Stimulated activated CD8-positive, alpha-beta memory T cell treated with anti-CD3 and anti-CD28 coated beads, Interleukin-15, amount 100 ng/mL, for 48 hours (primary cell): Measurements from ENCODE around the gene PWP2.

Source experiments
- DNase-seq, 2 donors: peaks; one replicate each; pipeline ENCODE4 v3.0.0-alpha.2; 2020; ENCODE audit warnings: low read depth in 2 of 2

Gene PWP2

DNA sequence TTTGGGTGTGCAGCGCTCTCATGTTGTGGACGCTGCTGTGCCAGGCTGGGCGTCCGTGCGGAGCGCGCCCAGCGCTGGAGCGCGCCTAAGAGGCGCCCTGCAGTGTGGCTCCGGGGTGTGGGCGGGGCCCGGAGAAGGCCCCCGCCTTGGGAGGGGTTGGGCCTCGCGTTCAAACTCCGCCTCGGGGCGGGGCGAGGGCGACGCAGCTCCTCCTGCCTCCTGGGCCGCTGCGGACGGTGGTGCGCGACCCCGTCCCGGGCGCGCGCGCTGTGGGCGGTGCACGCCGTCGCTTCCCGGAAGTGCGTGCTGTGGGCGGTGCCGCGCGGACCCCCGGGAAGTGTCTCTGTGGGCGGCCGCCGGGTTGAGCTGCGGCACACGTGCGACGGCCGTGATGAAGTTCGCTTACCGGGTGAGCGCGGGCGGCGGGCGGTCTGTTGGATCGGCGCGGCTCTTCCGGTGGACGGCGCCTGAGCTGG, at the start of gene PWP2:
PWP2 (plus strand) TSS at position 374 of the 476 bp plus-strand sequence; CDS start at position 392, 18 bp downstream.
- DNase-seq, result peak in 1 of 2 donors; percentile 56

DNA sequence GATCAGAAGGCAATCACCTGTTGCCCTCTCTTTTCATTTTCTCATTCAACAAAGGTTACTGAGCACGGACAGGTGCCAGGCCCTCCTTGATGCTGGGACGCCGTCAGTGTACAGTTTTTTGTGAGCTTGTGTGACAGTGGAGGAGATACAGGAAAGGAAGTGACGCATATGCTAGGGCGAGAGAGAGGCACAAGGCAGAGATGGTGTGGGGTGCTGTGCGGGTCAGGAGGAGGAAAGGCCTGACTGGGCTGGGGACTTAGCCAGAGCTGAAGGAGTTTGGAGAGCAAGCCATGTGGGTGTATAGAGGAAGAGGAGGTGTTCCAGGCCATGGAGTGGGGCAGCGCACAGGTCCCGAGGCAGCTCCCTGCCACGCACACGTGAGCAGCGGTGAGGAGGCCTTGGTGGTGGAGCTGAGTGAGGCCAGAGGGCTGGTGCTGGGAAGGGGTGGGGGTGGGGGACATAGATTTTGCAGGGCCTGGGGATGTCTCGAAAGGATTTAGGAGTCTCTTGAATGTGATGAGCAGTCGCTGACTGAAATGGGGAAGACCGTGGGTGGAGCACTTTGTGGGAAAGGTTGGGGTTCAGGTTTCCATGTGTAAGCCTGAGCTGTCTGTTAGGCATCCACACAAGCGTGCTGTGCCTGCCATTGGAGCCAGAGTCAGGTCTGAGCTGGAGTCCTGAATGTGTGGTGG, 49.1 kb upstream of the PWP2 start:
- peak in 1 of 2 donors; percentile 60 for DNase-seq

DNA sequence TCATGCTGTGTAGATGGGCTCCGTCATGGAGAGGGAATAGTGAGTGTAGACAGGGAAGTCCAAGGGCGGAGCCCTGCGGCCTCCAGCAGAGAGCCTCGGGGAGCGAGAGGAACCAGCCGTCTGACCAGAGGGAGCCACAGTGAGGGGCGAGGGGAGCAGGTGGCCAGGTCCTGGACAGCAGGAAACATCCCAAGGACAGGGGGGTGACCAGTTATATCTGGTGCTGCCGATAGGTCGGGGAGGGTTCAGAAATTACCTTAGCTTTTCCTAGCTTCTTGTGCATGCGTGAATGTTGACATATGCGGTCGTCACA, 48.6 kb upstream of the PWP2 start:
- DNase-seq, result no peak

DNA sequence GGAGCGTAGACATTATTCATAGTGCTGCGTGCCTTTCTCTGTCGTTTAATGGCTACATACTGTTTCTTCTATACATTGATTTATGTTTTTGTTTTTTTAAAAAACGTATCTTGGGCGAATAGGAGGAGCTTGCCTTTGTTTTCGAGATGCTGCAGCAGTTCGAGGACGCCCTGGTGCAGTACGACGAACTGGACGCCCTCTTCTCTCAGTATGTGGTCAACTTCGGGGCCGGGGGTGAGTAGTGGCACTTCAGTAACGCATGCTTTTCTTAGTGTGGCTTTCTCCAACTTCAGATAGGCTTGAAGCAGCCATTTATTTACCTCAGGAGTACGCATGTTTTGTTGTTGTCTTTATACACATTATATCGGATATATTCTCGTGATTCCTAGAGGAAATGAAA, 48.2 kb upstream of the PWP2 start:
- no peak for DNase-seq

GRCh38 chr21:44059710-44060109, 47.5 kb upstream of the PWP2 start:
- DNase-seq, result no peak

DNA sequence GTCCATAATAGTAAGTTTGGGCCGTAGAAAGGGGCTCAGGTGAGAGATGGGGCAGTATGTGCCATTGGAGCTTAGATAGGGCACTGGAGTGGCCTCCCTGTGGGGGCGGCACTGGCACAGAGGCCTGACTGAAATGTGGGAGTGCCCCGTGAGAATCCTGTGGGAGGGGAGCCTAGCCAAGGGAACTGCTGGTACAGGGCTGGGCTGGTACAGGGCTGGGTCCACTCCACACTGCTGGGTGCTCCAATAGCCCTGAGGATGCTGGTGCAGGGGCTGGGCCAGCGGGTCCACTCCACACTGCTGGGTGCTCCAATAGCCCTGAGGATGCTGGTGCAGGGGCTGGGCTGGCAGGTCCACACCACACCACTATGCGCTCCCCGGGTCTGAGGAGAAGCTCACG, 44.8 kb upstream of the PWP2 start:
- DNase-seq, result no peak

DNA sequence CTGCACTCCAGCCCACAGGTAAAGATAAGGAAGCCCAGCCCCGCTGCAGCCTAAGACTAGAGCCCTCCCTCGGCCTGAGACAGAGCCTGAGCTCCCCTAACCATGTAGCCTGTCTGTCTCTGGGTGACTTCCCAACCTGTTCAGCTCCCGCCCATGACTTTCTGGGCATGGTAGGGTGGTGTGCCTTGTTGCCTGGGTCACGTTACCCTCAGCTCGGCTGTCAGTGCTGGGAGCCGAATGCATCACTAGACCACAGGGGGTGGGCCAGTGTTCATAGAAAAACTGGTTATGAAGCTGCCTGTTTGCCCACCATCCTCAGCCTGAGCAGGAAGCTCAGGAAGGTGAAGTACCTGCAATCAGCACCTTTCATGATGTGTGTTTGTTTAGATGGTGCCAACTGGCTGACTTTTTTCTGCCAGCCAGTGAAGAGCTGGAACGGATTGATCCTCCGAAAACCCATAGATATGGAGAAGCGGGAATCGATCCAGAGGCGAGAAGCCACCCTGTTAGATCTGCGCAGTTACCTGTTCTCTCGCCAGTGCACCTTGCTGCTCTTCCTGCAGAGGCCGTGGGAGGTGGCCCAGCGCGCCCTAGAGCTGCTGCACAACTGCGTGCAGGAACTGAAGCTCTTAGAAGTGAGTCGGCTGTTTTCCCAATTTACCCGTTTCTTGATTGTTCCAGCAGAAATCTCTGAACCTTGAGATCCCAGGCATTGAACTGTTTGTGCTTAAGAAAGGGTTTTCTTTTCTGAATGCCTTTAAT, 43.9 kb upstream of the PWP2 start:
- DNase-seq, result no peak

GRCh38 chr21:44064852-44065403, 42.3 kb upstream of the PWP2 start:
- no peak for DNase-seq

- peak; percentile 67 to 72 for DNase-seq
These were observed 41.8 kb upstream of the PWP2 start for GRCh38 chr21:44065428-44065827.

DNA sequence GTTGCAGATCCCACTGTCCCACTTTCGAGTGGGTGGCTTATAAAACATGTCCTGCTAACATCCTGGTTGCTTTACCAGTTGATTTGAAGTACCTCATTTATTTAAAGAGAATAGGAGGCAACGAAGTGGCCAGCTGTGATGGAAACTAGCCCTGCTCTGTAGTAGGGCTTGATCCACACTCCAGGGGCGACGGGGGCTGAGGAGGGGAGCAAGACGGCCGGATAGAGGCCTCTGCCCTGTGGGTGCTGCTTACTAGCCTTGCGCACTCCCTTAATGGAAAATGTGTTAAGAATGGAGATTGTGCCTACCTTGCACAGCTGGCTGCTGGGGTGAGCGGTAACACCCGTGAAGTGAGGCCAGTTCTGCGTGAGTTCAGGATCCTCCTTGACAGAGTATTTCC, 41.1 kb upstream of the PWP2 start:
- no peak for DNase-seq

DNA sequence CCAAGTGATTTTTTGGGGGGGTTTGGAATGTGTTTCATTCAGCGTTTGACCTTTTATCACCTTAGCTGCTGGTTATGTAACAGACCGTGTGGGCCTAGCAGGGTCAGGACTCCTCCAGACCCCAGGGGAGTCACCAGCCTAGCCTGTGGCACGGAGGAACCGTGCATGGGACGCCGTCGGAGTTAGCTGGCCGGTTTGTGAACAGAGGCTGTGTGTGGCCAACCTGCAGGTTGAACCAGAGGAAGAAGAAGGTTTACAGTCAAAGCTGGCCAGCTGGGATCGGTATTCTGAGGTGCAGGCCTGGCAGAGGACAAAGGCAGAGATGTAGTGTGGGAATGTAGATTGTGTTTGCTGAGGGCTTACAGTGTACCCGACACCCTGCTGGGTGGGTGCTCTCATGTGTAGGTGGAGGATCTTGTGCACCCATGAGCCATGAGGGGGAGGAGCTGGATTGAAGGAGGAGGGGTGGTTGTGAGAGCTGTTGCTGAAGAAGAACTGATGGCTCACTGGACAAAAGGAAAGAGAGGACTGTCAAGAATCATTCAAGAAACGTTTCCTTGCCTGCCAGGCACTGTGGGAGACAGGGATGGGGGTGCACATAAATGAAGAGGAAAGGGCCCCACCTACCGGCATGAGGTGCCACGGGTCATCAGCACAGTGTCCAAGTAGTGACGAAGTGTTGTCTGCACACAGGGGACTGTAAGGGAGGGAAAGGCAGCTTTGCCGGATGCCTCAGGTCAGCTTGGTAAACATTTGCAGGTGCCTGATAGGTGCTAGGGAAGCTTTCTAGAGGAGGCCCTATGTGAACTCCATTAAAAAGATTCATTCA, 40.0 kb upstream of the PWP2 start:
- no peak for DNase-seq

DNA sequence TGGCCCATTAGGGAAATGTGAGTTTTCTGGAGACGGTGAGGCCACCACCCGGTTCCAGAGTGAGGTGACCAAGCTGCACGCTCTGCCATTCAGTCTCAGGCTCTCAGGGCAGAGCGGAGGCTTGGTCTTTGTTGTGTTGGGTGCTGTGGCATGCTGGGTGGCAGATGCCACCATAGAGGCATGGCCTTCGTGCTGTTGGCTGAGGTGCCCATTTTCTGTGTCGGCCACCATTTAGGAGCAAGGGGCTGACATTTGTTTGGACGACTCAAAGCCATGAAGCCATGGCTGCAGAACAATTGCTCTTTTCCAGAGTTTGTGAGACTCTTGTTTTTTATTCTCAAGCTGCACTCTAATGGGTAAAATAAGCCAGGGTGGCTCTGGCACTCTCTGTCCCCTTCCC, 36.8 kb upstream of the PWP2 start:
- no peak for DNase-seq

- DNase-seq, result no peak
These were observed 35.7 kb upstream of the PWP2 start for GRCh38 chr21:44071359-44072104.

DNA sequence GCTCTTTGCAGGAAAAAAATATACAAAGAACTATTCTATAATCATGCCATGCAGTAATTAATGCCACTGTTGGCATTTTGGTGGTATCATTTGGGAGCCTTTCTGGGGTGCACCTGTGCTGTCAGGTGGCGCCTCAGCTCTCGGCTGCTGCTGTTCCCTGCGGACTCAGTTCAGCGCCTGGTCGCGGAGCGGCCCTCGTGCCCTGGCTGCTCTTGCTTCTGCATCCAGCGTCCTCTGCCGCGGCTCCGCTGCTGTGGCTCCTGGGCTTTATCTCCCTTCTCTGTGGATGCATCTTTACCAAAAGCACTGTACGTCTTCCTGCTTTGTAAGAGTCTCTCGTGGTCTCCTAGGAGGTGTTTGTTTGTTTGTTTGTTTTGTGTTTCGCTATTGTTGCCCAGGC, 35.1 kb upstream of the PWP2 start:
- DNase-seq, result no peak

DNA sequence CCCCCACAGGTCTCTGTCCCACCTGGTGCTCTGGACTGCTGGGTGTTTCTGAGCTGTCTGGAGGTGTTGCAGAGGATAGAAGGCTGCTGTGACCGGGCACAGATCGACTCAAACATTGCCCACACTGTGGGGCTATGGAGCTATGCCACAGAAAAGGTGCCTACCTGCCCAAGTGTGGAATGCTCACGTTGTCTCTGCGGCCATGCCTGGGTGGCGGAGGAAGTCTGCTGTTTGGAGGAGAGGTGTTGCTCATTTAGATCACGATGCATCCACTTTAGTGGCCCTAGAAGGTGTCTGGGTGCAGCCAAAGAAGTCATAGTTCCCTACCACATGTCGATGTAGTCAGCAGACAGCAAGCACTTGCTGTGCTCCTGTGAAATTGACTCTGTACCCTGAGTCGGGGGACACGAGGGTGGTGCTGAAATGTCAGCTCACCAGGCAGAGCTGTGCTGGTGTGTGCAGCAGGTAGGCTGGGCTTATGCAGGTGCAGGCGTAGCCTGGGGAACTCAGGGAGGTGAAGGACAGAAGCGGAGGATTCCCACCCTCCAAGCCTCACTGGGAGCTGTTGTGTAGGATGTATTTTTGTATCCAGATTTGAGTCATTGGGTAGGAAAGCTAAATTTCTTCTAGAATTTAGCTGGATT, 32.8 kb upstream of the PWP2 start:
- DNase-seq, result no peak

- DNase-seq, result no peak
These were observed 30.9 kb upstream of the PWP2 start for GRCh38 chr21:44076316-44076715.

GRCh38 chr21:44078411-44078981, 28.7 kb upstream of the PWP2 start:
- DNase-seq, result no peak

GRCh38 chr21:44079446-44079845, 27.8 kb upstream of the PWP2 start:
- no peak for DNase-seq

GRCh38 chr21:44079846-44080245, 27.4 kb upstream of the PWP2 start:
- no peak for DNase-seq

GRCh38 chr21:44082648-44083440, 24.4 kb upstream of the PWP2 start:
- no peak for DNase-seq
